ENCODE data around the gene SLC18A3.

The SLC18A3 gene

GRCh38 chr10:49612513-49613164, 2.5 kb downstream of the SLC18A3 start:
- peak; percentile 52 for DNase-seq

GRCh38 chr10:49613165-49613881, 3.2 kb downstream of the SLC18A3 start:
- DNase-seq = peak; percentile 46

GRCh38 chr10:49613882-49614241, 3.8 kb downstream of the SLC18A3 start, which contains the start of gene CHAT:
CHAT (plus strand) TSS chr10:49614037; CDS start chr10:49614190, 153 bp downstream.
- DNase-seq = peak; percentile 32

- peak; percentile 44 for DNase-seq
Measured at GRCh38 chr10:49614242-49615198, 4.4 kb downstream of the SLC18A3 start.

- peak; percentile 29 for DNase-seq
Measured at GRCh38 chr10:49615213-49615612, 5.1 kb downstream of the SLC18A3 start.

GRCh38 chr10:49615721-49616120, 5.6 kb downstream of the SLC18A3 start:
- peak; percentile 20 for DNase-seq

- DNase-seq = no peak
Measured at GRCh38 chr10:49616421-49617101, 6.5 kb downstream of the SLC18A3 start.

- no peak for DNase-seq
Measured at GRCh38 chr10:49617121-49618020, 7.3 kb downstream of the SLC18A3 start.

GRCh38 chr10:49618821-49619220, 8.7 kb downstream of the SLC18A3 start:
- DNase-seq = no peak

GRCh38 chr10:49619613-49620012, 9.5 kb downstream of the SLC18A3 start:
- DNase-seq = no peak

GRCh38 chr10:49620286-49620810, 10.2 kb downstream of the SLC18A3 start:
- DNase-seq = no peak

- DNase-seq = no peak
Measured at GRCh38 chr10:49620841-49621378, 10.8 kb downstream of the SLC18A3 start.

GRCh38 chr10:49621561-49621960, 11.5 kb downstream of the SLC18A3 start:
- DNase-seq = no peak

- no peak for DNase-seq
Measured at GRCh38 chr10:49622426-49623425, 12.6 kb downstream of the SLC18A3 start.

- no peak for DNase-seq
Measured at GRCh38 chr10:49624629-49625028, 14.5 kb downstream of the SLC18A3 start.

GRCh38 chr10:49625411-49625810, 15.3 kb downstream of the SLC18A3 start:
- no peak for DNase-seq

GRCh38 chr10:49627038-49627437, 16.9 kb downstream of the SLC18A3 start:
- DNase-seq = no peak

- DNase-seq = no peak
Measured at GRCh38 chr10:49627644-49628247, 17.6 kb downstream of the SLC18A3 start.

GRCh38 chr10:49628599-49628998, 18.5 kb downstream of the SLC18A3 start:
- no peak for DNase-seq

Data from activated CD8-positive, alpha-beta memory T cell treated with anti-CD3 and anti-CD28 coated beads, Interleukin-2, amount 50 U/mL, for 48 hours (primary cell).